ENCODE measurements around the gene TSHR.
"Not testable (repeated sequence)": the region's sequence is repeated elsewhere in the genome, so short reads cannot be mapped to it uniquely, and the experiment has no call there.

TSHR gene

GRCh38 chr14:81028461-81028860, 73.0 kb downstream of the TSHR start:
- H3K36me3 ChIP-seq, result no peaks in the 10 kb centered on the region
- intact Hi-C loops (cut with DNase I; ENCODE audit: low total_unique reads), result no loop called here
- H3K9me3 ChIP-seq, result no peaks in the 10 kb centered on the region
- H3K4me3 ChIP-seq, result no peak overlapping the region
- DNase-seq, result no peak
- H3K27ac ChIP-seq, result no peak overlapping the region
- H3K4me1 ChIP-seq, result no peaks in the 10 kb centered on the region
- TF ChIP-seq, protein P1, sequence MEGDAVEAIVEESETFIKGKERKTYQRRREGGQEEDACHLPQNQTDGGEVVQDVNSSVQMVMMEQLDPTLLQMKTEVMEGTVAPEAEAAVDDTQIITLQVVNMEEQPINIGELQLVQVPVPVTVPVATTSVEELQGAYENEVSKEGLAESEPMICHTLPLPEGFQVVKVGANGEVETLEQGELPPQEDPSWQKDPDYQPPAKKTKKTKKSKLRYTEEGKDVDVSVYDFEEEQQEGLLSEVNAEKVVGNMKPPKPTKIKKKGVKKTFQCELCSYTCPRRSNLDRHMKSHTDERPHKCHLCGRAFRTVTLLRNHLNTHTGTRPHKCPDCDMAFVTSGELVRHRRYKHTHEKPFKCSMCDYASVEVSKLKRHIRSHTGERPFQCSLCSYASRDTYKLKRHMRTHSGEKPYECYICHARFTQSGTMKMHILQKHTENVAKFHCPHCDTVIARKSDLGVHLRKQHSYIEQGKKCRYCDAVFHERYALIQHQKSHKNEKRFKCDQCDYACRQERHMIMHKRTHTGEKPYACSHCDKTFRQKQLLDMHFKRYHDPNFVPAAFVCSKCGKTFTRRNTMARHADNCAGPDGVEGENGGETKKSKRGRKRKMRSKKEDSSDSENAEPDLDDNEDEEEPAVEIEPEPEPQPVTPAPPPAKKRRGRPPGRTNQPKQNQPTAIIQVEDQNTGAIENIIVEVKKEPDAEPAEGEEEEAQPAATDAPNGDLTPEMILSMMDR (IDR thresholded peaks at IDR 0.05), result no peak
- no peaks in the 10 kb centered on the region for H3K27me3 ChIP-seq

GRCh38 chr14:81031488-81031887, 76.1 kb downstream of the TSHR start:
- H3K4me1 ChIP-seq, result no peaks in the 10 kb centered on the region
- no peak overlapping the region for H3K4me3 ChIP-seq
- no peaks in the 10 kb centered on the region for H3K36me3 ChIP-seq
- H3K9me3 ChIP-seq, result peaks cover 0 to 3% (median 0%) of the 10 kb centered on the region in 3 donors
- H3K27ac ChIP-seq, result no peak overlapping the region
- TF ChIP-seq, protein P1 (IDR thresholded peaks at IDR 0.05), result no peak
- DNase-seq, result no peak
- H3K27me3 ChIP-seq, result no peaks in the 10 kb centered on the region
- intact Hi-C loops (cut with DNase I; ENCODE audit: low total_unique reads), result no loop called here

- no peak overlapping the region for H3K27ac ChIP-seq
- no peaks in the 10 kb centered on the region for H3K27me3 ChIP-seq
- peak in 1 of 2 donors; percentile 26 for DNase-seq
- intact Hi-C loops (cut with DNase I; ENCODE audit: low total_unique reads), result no loop called here
- H3K36me3 ChIP-seq, result no peaks in the 10 kb centered on the region
- no peaks in the 10 kb centered on the region for H3K4me1 ChIP-seq
- H3K4me3 ChIP-seq, result no peak overlapping the region
- TF ChIP-seq, protein P1 (IDR thresholded peaks at IDR 0.05), result no peak
- H3K9me3 ChIP-seq, result peaks cover 0 to 6% (median 2%) of the 10 kb centered on the region in 3 donors
Observed at GRCh38 chr14:81033698-81034240, 78.3 kb downstream of the TSHR start.

DNA sequence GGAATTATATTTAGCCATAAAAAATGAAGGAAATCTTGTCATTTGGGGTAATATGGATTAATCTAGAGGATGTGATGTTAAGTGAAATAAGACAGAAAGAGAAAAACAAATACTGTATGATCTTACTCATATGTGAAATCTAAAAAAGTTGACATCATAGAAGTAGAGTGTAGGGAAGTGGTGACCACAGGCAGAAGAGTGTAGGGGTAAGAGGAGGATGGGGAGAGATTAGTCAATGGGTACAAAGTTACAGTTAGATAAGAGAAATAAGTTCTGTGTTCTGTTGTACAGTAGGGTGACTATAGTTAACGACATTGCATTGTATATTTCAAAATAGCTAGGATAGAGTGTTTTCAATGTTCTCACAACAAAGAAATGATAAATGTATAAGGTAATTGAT, 87.0 kb downstream of the TSHR start:
- intact Hi-C loops (cut with DNase I; ENCODE audit: low total_unique reads), result no loop called here
- Histone ChIP-seq H3K36me3 (no peaks in the 10 kb centered on the region), H3K4me3 (no peak overlapping the region), H3K27me3 (no peaks in the 10 kb centered on the region), H3K9me3 (no peaks in the 10 kb centered on the region), H3K4me1 (no peaks in the 10 kb centered on the region), H3K27ac (no peak overlapping the region)
- DNase-seq, result no peak
- TF ChIP-seq, protein P1 (IDR thresholded peaks at IDR 0.05), result no peak

- intact Hi-C loops (cut with DNase I; ENCODE audit: low total_unique reads), result no loop called here
- no peak overlapping the region for H3K27ac ChIP-seq
Observed at GRCh38 chr14:81051547-81051946, 96.1 kb downstream of the TSHR start.

GRCh38 chr14:81054057-81054456, 98.6 kb downstream of the TSHR start:
- H3K4me3 ChIP-seq; intact Hi-C loops (cut with DNase I; ENCODE audit: low total_unique reads); H3K27ac ChIP-seq; DNase-seq; H3K4me1 ChIP-seq; H3K27me3 ChIP-seq; H3K9me3 ChIP-seq; H3K36me3 ChIP-seq: not testable (repeated sequence)

More at GRCh38 chr14:81051547-81051946, 96.1 kb downstream of the TSHR start:
- Histone ChIP-seq H3K36me3 (no peaks in the 10 kb centered on the region), H3K9me3 (no peaks in the 10 kb centered on the region), H3K4me1 (no peaks in the 10 kb centered on the region), H3K4me3 (no peak overlapping the region), H3K27me3 (no peaks in the 10 kb centered on the region)
- DNase-seq, result no peak
- TF ChIP-seq, protein P1 (IDR thresholded peaks at IDR 0.05), result no peak

All from tibial artery (tissue), 4 donors.